Measurements from ENCODE around the gene OSBPL2. TPM values are rescaled to one million over a fixed set of nuclear protein-coding genes. Genes with fewer than 3 reads are reported as not detected.

Gene OSBPL2
- total RNA-seq, 1 experiment from 2014 or later, result 49.5 TPM

GRCh38 chr20:62215991-62216635 is 22.2 kb upstream of the OSBPL2 start:
- CTCF ChIA-PET, result no interaction called here
- H3K4me3 Mint-ChIP-seq, result no peak overlapping the region
- no peak overlapping the region for H3K27ac Mint-ChIP-seq
- DNase-seq (ENCODE audit: low spot score), result no peak
- POLR2A ChIA-PET, result no interaction called here
- no peaks in the 10 kb centered on the region for H3K36me3 Mint-ChIP-seq
- peaks cover 24% of the 10 kb centered on the region for H3K27me3 Mint-ChIP-seq (ENCODE audit: low read depth)
- H3K9me3 Mint-ChIP-seq, result no peaks in the 10 kb centered on the region
- ATAC-seq, result no peak
- TF ChIP-seq ZNF423 (CRISPR knock-in tag; IDR thresholded peaks at IDR 0.05), result no peak
- TF ChIP-seq FOXJ3 (CRISPR knock-in tag; IDR thresholded peaks at IDR 0.05; ENCODE audit: borderline replicate concordance), result no peak
- no peak for TF ChIP-seq ZNF416 (CRISPR knock-in tag; IDR thresholded peaks at IDR 0.05)
- TF ChIP-seq MXD4 (CRISPR knock-in tag; IDR thresholded peaks at IDR 0.05; ENCODE audit: borderline replicate concordance), result no peak
- no peak for TF ChIP-seq TEAD4 (CRISPR knock-in tag; IDR thresholded peaks at IDR 0.05)
- TF ChIP-seq PRRX2 (CRISPR knock-in tag; IDR thresholded peaks at IDR 0.05), result no peak
- TF ChIP-seq, protein P1, sequence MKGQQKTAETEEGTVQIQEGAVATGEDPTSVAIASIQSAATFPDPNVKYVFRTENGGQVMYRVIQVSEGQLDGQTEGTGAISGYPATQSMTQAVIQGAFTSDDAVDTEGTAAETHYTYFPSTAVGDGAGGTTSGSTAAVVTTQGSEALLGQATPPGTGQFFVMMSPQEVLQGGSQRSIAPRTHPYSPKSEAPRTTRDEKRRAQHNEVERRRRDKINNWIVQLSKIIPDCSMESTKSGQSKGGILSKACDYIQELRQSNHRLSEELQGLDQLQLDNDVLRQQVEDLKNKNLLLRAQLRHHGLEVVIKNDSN (CRISPR knock-in tag; IDR thresholded peaks at IDR 0.05), result no peak
- TF ChIP-seq MAX (CRISPR knock-in tag; IDR thresholded peaks at IDR 0.05), result no peak
- TF ChIP-seq TP53 (CRISPR knock-in tag; IDR thresholded peaks at IDR 0.05), result no peak
- no peak for TF ChIP-seq CREB1 (CRISPR knock-in tag; IDR thresholded peaks at IDR 0.05)
- no peak for TF ChIP-seq ZSCAN18 (CRISPR knock-in tag; IDR thresholded peaks at IDR 0.05)
- TF ChIP-seq, protein P2, sequence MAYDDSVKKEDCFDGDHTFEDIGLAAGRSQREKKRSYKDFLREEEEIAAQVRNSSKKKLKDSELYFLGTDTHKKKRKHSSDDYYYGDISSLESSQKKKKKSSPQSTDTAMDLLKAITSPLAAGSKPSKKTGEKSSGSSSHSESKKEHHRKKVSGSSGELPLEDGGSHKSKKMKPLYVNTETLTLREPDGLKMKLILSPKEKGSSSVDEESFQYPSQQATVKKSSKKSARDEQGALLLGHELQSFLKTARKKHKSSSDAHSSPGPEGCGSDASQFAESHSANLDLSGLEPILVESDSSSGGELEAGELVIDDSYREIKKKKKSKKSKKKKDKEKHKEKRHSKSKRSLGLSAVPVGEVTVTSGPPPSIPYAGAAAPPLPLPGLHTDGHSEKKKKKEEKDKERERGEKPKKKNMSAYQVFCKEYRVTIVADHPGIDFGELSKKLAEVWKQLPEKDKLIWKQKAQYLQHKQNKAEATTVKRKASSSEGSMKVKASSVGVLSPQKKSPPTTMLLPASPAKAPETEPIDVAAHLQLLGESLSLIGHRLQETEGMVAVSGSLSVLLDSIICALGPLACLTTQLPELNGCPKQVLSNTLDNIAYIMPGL (CRISPR knock-in tag; IDR thresholded peaks at IDR 0.05), result no peak
- TF ChIP-seq, protein P3, sequence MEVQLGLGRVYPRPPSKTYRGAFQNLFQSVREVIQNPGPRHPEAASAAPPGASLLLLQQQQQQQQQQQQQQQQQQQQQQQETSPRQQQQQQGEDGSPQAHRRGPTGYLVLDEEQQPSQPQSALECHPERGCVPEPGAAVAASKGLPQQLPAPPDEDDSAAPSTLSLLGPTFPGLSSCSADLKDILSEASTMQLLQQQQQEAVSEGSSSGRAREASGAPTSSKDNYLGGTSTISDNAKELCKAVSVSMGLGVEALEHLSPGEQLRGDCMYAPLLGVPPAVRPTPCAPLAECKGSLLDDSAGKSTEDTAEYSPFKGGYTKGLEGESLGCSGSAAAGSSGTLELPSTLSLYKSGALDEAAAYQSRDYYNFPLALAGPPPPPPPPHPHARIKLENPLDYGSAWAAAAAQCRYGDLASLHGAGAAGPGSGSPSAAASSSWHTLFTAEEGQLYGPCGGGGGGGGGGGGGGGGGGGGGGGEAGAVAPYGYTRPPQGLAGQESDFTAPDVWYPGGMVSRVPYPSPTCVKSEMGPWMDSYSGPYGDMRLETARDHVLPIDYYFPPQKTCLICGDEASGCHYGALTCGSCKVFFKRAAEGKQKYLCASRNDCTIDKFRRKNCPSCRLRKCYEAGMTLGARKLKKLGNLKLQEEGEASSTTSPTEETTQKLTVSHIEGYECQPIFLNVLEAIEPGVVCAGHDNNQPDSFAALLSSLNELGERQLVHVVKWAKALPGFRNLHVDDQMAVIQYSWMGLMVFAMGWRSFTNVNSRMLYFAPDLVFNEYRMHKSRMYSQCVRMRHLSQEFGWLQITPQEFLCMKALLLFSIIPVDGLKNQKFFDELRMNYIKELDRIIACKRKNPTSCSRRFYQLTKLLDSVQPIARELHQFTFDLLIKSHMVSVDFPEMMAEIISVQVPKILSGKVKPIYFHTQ (CRISPR knock-in tag; IDR thresholded peaks at IDR 0.05), result no peak
- no peak for TF ChIP-seq ZNF396 (CRISPR knock-in tag; IDR thresholded peaks at IDR 0.05; ENCODE audit: borderline replicate concordance)
- peaks cover 15% of the 10 kb centered on the region for H3K4me1 Mint-ChIP-seq

DNA sequence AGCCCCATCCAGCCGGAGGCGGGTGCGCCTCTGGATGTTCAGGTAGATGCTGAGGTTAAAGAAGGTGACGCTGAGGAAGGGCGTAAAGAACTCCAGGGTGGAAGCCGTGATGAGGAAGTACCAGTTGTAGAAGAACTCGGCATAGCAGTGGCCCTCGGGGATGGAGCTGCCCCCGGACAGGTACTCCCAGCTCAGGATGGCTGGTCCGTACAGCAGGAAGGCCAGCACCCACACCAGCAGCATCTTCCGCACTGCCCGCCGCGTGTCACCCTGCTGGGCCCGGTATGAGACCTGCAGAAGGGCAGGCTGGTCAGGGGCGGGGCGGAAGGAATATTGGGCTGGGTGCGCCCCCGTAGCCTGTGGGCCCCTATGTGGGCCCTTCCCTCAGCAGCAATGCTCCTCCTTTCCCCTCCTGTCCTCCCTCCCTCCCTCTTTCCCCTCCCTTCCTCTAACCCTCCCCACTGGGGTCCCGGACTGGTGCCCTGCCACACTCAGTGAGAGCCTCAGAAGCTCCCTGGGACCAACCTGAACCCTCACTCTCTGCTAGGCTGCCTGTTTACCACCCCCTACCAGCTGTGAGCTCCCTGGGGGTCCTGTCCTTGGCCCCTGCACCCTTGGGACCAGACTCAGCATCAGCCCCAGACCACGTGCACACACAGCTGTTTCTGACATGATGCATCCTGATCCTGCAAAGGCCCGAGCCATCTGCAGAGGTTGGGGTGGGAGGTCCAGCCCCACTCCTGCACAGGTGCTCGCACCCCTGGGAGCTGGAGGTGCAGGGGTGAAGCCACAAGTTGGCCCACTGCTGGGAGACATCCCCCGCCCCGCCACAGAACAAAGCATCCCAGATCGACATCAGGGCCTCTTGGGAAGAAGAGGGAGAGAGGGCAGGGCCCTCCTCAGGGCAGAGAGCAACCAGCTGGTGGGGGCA is 21.4 kb upstream of the OSBPL2 start:
- Mint-ChIP-seq H3K36me3 (no peaks in the 10 kb centered on the region), H3K27me3 (ENCODE audit: low read depth) (peaks cover 32% of the 10 kb centered on the region), H3K4me3 (no peak overlapping the region), H3K27ac (no peak overlapping the region), H3K9me3 (no peaks in the 10 kb centered on the region), H3K4me1 (peaks cover 17% of the 10 kb centered on the region)
- no peak for ATAC-seq
- no peak for DNase-seq (ENCODE audit: low spot score)
- ChIA-PET POLR2A (no interaction called here), CTCF (interaction anchor here (2.2 kb wide), 1 partner anchor 60 kb away, joined by 6 read pairs; no protein-coding TSS in a partner anchor)
- TF ChIP-seq NFYB (CRISPR knock-in tag; conservative IDR thresholded peaks at IDR 0.05; ENCODE audit: low read depth) (no peak), PREB (CRISPR knock-in tag; IDR thresholded peaks at IDR 0.05; ENCODE audit: borderline replicate concordance) (no peak), CBFB (CRISPR knock-in tag; IDR thresholded peaks at IDR 0.05; ENCODE audit: low read depth) (no peak), NFATC4 (CRISPR knock-in tag; IDR thresholded peaks at IDR 0.05) (no peak), E2F4 (CRISPR knock-in tag; IDR thresholded peaks at IDR 0.05; ENCODE audit: borderline replicate concordance, low read depth) (no peak), OVOL2 (CRISPR knock-in tag; IDR thresholded peaks at IDR 0.05; ENCODE audit: borderline replicate concordance) (no peak)
- TF ChIP-seq, protein P4, sequence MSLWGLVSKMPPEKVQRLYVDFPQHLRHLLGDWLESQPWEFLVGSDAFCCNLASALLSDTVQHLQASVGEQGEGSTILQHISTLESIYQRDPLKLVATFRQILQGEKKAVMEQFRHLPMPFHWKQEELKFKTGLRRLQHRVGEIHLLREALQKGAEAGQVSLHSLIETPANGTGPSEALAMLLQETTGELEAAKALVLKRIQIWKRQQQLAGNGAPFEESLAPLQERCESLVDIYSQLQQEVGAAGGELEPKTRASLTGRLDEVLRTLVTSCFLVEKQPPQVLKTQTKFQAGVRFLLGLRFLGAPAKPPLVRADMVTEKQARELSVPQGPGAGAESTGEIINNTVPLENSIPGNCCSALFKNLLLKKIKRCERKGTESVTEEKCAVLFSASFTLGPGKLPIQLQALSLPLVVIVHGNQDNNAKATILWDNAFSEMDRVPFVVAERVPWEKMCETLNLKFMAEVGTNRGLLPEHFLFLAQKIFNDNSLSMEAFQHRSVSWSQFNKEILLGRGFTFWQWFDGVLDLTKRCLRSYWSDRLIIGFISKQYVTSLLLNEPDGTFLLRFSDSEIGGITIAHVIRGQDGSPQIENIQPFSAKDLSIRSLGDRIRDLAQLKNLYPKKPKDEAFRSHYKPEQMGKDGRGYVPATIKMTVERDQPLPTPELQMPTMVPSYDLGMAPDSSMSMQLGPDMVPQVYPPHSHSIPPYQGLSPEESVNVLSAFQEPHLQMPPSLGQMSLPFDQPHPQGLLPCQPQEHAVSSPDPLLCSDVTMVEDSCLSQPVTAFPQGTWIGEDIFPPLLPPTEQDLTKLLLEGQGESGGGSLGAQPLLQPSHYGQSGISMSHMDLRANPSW (CRISPR knock-in tag; conservative IDR thresholded peaks at IDR 0.05; ENCODE audit: low read depth), result no peak

Measured in WTC11 (cell line).